NCI-H1694 treated with DMSO at 0.1 percent for 48 hours (cell line): Measurements from ENCODE around the gene OTOGL.
"Not testable (repeated sequence)": the region's sequence is repeated elsewhere in the genome, so short reads cannot be mapped to it uniquely, and the experiment has no call there.

Experiments used
- DNase-seq: peaks from one replicate; lab custom pipeline; 2025; lab: John Stamatoyannopoulos, UW

The OTOGL gene

GRCh38 chr12:80186727-80187217 is 87.4 kb downstream of the OTOGL start:
- DNase-seq, result peak; percentile 67

- DNase-seq, result peak; percentile 52
Measured at GRCh38 chr12:80187660-80188090, 88.3 kb downstream of the OTOGL start.

- peak; percentile 45 for DNase-seq
Measured at GRCh38 chr12:80188576-80188975, 89.2 kb downstream of the OTOGL start.

- DNase-seq, result no peak
Measured at GRCh38 chr12:80189241-80189640, 89.9 kb downstream of the OTOGL start.

- no peak for DNase-seq
Measured at GRCh38 chr12:80190001-80190400, 90.7 kb downstream of the OTOGL start.

GRCh38 chr12:80192087-80192486 is 92.8 kb downstream of the OTOGL start:
- DNase-seq, result no peak

- DNase-seq, result no peak
Measured at GRCh38 chr12:80193865-80194264, 94.5 kb downstream of the OTOGL start.

- DNase-seq, result peak; percentile 81
Measured at GRCh38 chr12:80195074-80195726, 95.9 kb downstream of the OTOGL start.

- no peak for DNase-seq
Measured at GRCh38 chr12:80195737-80196136, 96.4 kb downstream of the OTOGL start.

- DNase-seq, result no peak
Measured at GRCh38 chr12:80196419-80196818, 97.1 kb downstream of the OTOGL start.

GRCh38 chr12:80198782-80199337 is 99.5 kb downstream of the OTOGL start:
- DNase-seq, result no peak

GRCh38 chr12:80199931-80200330 is 100.6 kb downstream of the OTOGL start:
- no peak for DNase-seq

GRCh38 chr12:80200414-80200813 is 101.1 kb downstream of the OTOGL start:
- DNase-seq, result no peak

GRCh38 chr12:80201908-80202307 is 102.6 kb downstream of the OTOGL start:
- no peak for DNase-seq

GRCh38 chr12:80205960-80206359 is 106.6 kb downstream of the OTOGL start:
- no peak for DNase-seq

- DNase-seq, result no peak
Measured at GRCh38 chr12:80208071-80208470, 108.7 kb downstream of the OTOGL start.

GRCh38 chr12:80211671-80212070 is 112.3 kb downstream of the OTOGL start:
- DNase-seq, result no peak

- DNase-seq, result no peak
Measured at GRCh38 chr12:80212938-80213645, 113.8 kb downstream of the OTOGL start.

- no peak for DNase-seq
Measured at GRCh38 chr12:80213871-80214270, 114.5 kb downstream of the OTOGL start.

- DNase-seq, result peak; percentile 94
Measured at GRCh38 chr12:80217011-80217535, 117.7 kb downstream of the OTOGL start.

GRCh38 chr12:80218925-80219324 is 119.6 kb downstream of the OTOGL start:
- not testable (repeated sequence) for DNase-seq

GRCh38 chr12:80219345-80219744 is 120.0 kb downstream of the OTOGL start:
- no peak for DNase-seq

- DNase-seq, result no peak
Measured at GRCh38 chr12:80222261-80222660, 122.9 kb downstream of the OTOGL start.
